HG03521 (cell line): Measurements from ENCODE around the gene DUSP3.
"Not testable (repeated sequence)": the region's sequence is repeated elsewhere in the genome, so short reads cannot be mapped to it uniquely, and the experiment has no call there.

Source experiments
- ATAC-seq: cut with Tn5 transposase; IDR thresholded peaks from one replicate; pipeline ENCODE4 v1.9.1; 2021; ENCODE audit warnings: mild to moderate bottlenecking, moderate library complexity; ENCODE audit not compliant: unreplicated experiment

Gene DUSP3

GRCh38 chr17:43801844-43802243 lies 23.1 kb upstream of the DUSP3 start:
- ATAC-seq, result no peak

- no peak for ATAC-seq
These were observed 22.0 kb upstream of the DUSP3 start for GRCh38 chr17:43800736-43801135.

- ATAC-seq, result no peak
These were observed 20.3 kb upstream of the DUSP3 start for GRCh38 chr17:43799047-43799446.

GRCh38 chr17:43798024-43798423 lies 19.2 kb upstream of the DUSP3 start:
- ATAC-seq, result not testable (repeated sequence)

- not testable (repeated sequence) for ATAC-seq
These were observed 13.9 kb upstream of the DUSP3 start for GRCh38 chr17:43792668-43793067.

- no peak for ATAC-seq
These were observed 12.8 kb upstream of the DUSP3 start for GRCh38 chr17:43791589-43791988.

GRCh38 chr17:43790311-43790940 lies 11.6 kb upstream of the DUSP3 start:
- no peak for ATAC-seq

GRCh38 chr17:43789482-43789881 lies 10.7 kb upstream of the DUSP3 start:
- ATAC-seq, result no peak

- ATAC-seq, result no peak
These were observed 9.8 kb upstream of the DUSP3 start for GRCh38 chr17:43788540-43788939.

GRCh38 chr17:43787728-43788127 lies 9.0 kb upstream of the DUSP3 start:
- no peak for ATAC-seq

- no peak for ATAC-seq
These were observed 5.9 kb upstream of the DUSP3 start for GRCh38 chr17:43784628-43785101.

GRCh38 chr17:43784068-43784467 lies 5.3 kb upstream of the DUSP3 start:
- ATAC-seq, result no peak

GRCh38 chr17:43782913-43783680 lies 4.3 kb upstream of the DUSP3 start:
- no peak for ATAC-seq

- no peak for ATAC-seq
These were observed 1.4 kb upstream of the DUSP3 start, which contains the start of gene CFAP97D1 for GRCh38 chr17:43780135-43780534. CFAP97D1 (plus strand) TSS chr17:43780435; CDS start chr17:43780463, 28 bp downstream.

GRCh38 chr17:43779145-43780125 lies 658 bp upstream of the DUSP3 start:
- no peak for ATAC-seq

GRCh38 chr17:43774304-43775250 lies 4.2 kb downstream of the DUSP3 start:
- ATAC-seq, result no peak

- ATAC-seq, result no peak
These were observed 5.7 kb downstream of the DUSP3 start for GRCh38 chr17:43772877-43773648.

GRCh38 chr17:43771463-43771862 lies 7.3 kb downstream of the DUSP3 start:
- ATAC-seq, result no peak

GRCh38 chr17:43770957-43771356 lies 7.8 kb downstream of the DUSP3 start:
- no peak for ATAC-seq
